Caco-2 (cell line): ENCODE measurements around the gene SWAP70. TPM values are rescaled to one million over a fixed set of nuclear protein-coding genes. Genes with fewer than 3 reads are reported as not detected.

Experiments
- BruUV-seq: library from RNA; stranded (reverse); fragments of 400-500 nt; replicated peaks from 2 replicates; lab custom pipeline; 2021; lab: Mats Ljungman, UMichigan
- CTCF ChIA-PET: fragments of 300-600 bp; sonication (Branson Sonifier 250); formaldehyde crosslinking; loops from one replicate; lab custom pipeline; 2022; ENCODE audit warnings: antibody characterized with exemption; lab: Charles Lee
- POLR2A ChIA-PET: fragments of 300-600 bp; sonication (Branson Sonifier 250); formaldehyde crosslinking; loops from one replicate; lab custom pipeline; 2022; ENCODE audit warnings: antibody characterized with exemption; lab: Charles Lee
- DNase-seq, 2 experiments: peaks; one replicate each; pipeline versions ENCODE4 v3.0.0 to v3.0.0-alpha.2; 2020 to 2022
- H3K27me3 ChIP-seq: replicated peaks from 2 replicates; pipeline ENCODE4 v1.6.0; 2011; ENCODE audit warnings: low read length; ENCODE audit not compliant: control insufficient read depth, insufficient read depth
- H3K36me3 ChIP-seq: 2 replicates; pipeline ENCODE4 v1.5.1; 2011; ENCODE audit warnings: low read length; ENCODE audit not compliant: control insufficient read depth, insufficient read depth
- H3K4me1 ChIP-seq: fragments of 250-450 bp; sonication (Bioruptor Pico); 2 replicates; pipeline ENCODE4 v1.5.1; 2020; ENCODE audit warnings: mild to moderate bottlenecking
- H3K4me3 ChIP-seq: 2 replicates; pipeline ENCODE4 v1.5.1; 2011; ENCODE audit warnings: low read depth, mild to moderate bottlenecking, control low read depth, low read length
- H3K9me3 ChIP-seq: fragments of 250-450 bp; sonication (Bioruptor Pico); 2 replicates; pipeline ENCODE4 v1.5.1; 2020; ENCODE audit warnings: mild to moderate bottlenecking, moderate library complexity
- H3K27ac Mint-ChIP-seq: one replicate; pipeline ENCODE4 v1.8.0; 2022; ENCODE audit warnings: mixed read lengths; ENCODE audit not compliant: unreplicated experiment
- H3K27me3 Mint-ChIP-seq: one replicate; pipeline ENCODE4 v1.8.0; 2022; ENCODE audit warnings: mixed read lengths; ENCODE audit not compliant: insufficient read depth, unreplicated experiment
- H3K36me3 Mint-ChIP-seq: one replicate; pipeline ENCODE4 v1.8.0; 2022; ENCODE audit warnings: mild to moderate bottlenecking, mixed read lengths; ENCODE audit not compliant: insufficient read depth, unreplicated experiment
- H3K4me1 Mint-ChIP-seq: one replicate; pipeline ENCODE4 v1.8.0; 2022; ENCODE audit warnings: low read depth, mixed read lengths; ENCODE audit not compliant: unreplicated experiment
- H3K4me3 Mint-ChIP-seq: one replicate; pipeline ENCODE4 v1.8.0; 2022; ENCODE audit warnings: mild to moderate bottlenecking, moderate library complexity, mixed read lengths; ENCODE audit not compliant: unreplicated experiment
- H3K9me3 Mint-ChIP-seq: one replicate; pipeline ENCODE4 v1.8.0; 2022; ENCODE audit warnings: mixed read lengths; ENCODE audit not compliant: unreplicated experiment
- intact Hi-C: fragments of 100-400 bp; cut with micrococcal nuclease; formaldehyde crosslinking; loops from one replicate; pipeline ENCODE4 v1.10.0; 2022; ENCODE audit not compliant: unreplicated experiment
- total RNA-seq: library from RNA; stranded (reverse); gene quantifications from 2 replicates; pipeline ENCODE4 v1.2.3, GENCODE V29; 2022
- TF ChIP-seq, protein P1 (sequence below), 2 experiments: fragments of 200-600 bp in 1 of 2; IDR thresholded peaks; 1 replicate in 1 of 2; 2 replicates in 1 of 2; pipeline versions ENCODE4 v1.5.1 to v1.8.0; 2011 to 2022; ENCODE audit warnings: antibody characterized with exemption in 1 of 2, control low read depth in 1 of 2, inconsistent platforms in 1 of 2, low read depth in 1 of 2, low read length in 1 of 2, mild to moderate bottlenecking in 1 of 2, moderate library complexity in 1 of 2; ENCODE audit not compliant: insufficient read depth in 1 of 2, severe bottlenecking in 1 of 2, unreplicated experiment in 1 of 2

Gene SWAP70
- total RNA-seq, 1 experiment from 2014 or later: 42.4 TPM

GRCh38 chr11:9745411-9746211 lies 81.7 kb downstream of the SWAP70 start:
- H3K27me3 Mint-ChIP-seq: no peaks in the 10 kb centered on the region
- H3K36me3 Mint-ChIP-seq: peaks cover 69% of the 10 kb centered on the region
- Histone ChIP-seq H3K36me3 (peaks cover 3% of the 10 kb centered on the region), H3K9me3 (no peaks in the 10 kb centered on the region), H3K27me3 (no peaks in the 10 kb centered on the region), H3K4me1 (peaks cover 9% of the 10 kb centered on the region), H3K4me3 (no peak overlapping the region)
- H3K27ac Mint-ChIP-seq: no peak overlapping the region
- ChIA-PET CTCF (no interaction called here), POLR2A (no interaction called here)
- peaks cover 12% of the 10 kb centered on the region for H3K4me1 Mint-ChIP-seq
- H3K4me3 Mint-ChIP-seq: no peak overlapping the region
- H3K9me3 Mint-ChIP-seq: no peaks in the 10 kb centered on the region
- no TSS peak for BruUV-seq
- no peak for DNase-seq
- TF ChIP-seq, protein P1, sequence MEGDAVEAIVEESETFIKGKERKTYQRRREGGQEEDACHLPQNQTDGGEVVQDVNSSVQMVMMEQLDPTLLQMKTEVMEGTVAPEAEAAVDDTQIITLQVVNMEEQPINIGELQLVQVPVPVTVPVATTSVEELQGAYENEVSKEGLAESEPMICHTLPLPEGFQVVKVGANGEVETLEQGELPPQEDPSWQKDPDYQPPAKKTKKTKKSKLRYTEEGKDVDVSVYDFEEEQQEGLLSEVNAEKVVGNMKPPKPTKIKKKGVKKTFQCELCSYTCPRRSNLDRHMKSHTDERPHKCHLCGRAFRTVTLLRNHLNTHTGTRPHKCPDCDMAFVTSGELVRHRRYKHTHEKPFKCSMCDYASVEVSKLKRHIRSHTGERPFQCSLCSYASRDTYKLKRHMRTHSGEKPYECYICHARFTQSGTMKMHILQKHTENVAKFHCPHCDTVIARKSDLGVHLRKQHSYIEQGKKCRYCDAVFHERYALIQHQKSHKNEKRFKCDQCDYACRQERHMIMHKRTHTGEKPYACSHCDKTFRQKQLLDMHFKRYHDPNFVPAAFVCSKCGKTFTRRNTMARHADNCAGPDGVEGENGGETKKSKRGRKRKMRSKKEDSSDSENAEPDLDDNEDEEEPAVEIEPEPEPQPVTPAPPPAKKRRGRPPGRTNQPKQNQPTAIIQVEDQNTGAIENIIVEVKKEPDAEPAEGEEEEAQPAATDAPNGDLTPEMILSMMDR (IDR thresholded peaks at IDR 0.05; ENCODE audit: insufficient read depth in 1 of 2, low read depth in 1 of 2, low read length in 1 of 2, severe bottlenecking in 1 of 2, unreplicated experiment in 1 of 2): no peak
- intact Hi-C loops: no loop called here

DNA sequence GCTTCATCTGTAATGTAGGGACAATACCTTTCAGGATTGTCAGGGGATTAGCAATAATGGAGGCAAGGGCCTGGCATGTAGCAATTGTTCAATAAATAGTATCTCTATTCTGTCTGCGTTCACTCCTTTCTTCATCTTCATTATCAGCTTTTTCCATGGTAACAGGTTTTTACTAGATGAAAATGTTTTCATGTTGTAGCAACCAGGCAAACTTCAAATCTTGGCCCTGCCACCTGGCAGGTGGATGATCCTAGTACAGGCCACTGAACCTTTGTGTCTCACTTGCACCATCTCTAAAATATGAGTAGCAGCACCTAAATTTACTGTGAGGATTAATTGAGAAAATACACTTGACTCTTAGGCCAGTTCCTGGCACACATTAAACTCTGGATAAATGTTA lies 83.4 kb downstream of the SWAP70 start:
- ChIA-PET POLR2A (no interaction called here), CTCF (interaction anchor here (1.6 to 3.3 kb wide), 2 partner anchors 11 to 134 kb away, joined by 3 to 17 read pairs; no protein-coding TSS in a partner anchor)
- 0 out of 2 replicates have a peak, but pooled peaks cover under 1% of the 10 kb centered on the region for H3K9me3 ChIP-seq
- H3K4me1 ChIP-seq: no peaks in the 10 kb centered on the region
- BruUV-seq: no TSS peak
- no peak overlapping the region for H3K4me3 Mint-ChIP-seq
- intact Hi-C loops: no loop called here
- DNase-seq: no peak
- H3K27me3 ChIP-seq: no peaks in the 10 kb centered on the region
- no peaks in the 10 kb centered on the region for H3K9me3 Mint-ChIP-seq
- no peaks in the 10 kb centered on the region for H3K27me3 Mint-ChIP-seq
- peaks cover 3% of the 10 kb centered on the region for H3K36me3 ChIP-seq
- peaks cover 6% of the 10 kb centered on the region for H3K4me1 Mint-ChIP-seq
- H3K36me3 Mint-ChIP-seq: peaks cover 55% of the 10 kb centered on the region
- TF ChIP-seq, protein P1 (IDR thresholded peaks at IDR 0.05; ENCODE audit: insufficient read depth in 1 of 2, low read depth in 1 of 2, low read length in 1 of 2, severe bottlenecking in 1 of 2, unreplicated experiment in 1 of 2): no peak
- H3K27ac Mint-ChIP-seq: no peak overlapping the region
- no peak overlapping the region for H3K4me3 ChIP-seq

DNA sequence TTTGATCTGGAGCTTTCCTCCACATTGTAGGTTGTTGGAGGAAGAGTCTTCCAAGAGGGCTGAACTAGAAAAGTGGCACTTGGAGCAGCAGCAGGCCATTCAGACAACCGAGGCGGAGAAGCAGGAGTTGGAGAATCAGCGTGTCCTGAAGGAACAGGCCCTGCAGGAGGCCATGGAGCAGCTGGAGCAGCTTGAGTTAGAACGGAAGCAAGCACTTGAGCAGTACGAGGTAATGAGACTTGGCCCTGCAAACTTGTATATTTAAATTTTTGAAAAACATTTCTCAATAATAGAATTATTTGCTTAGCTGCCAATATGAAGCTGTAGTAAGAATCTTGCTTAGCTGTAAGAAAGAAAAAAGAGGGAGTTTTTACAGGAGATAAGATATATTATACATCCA lies 84.0 kb downstream of the SWAP70 start:
- no peaks in the 10 kb centered on the region for H3K27me3 Mint-ChIP-seq
- 0 out of 2 replicates have a peak, but pooled peaks cover 3% of the 10 kb centered on the region for H3K9me3 ChIP-seq
- ChIA-PET CTCF (interaction anchor here (1.0 to 3.3 kb wide), 8 partner anchors 8 to 287 kb away, joined by 3 to 17 read pairs (median 3); partner anchors contain the start of gene ZNF143), POLR2A (no interaction called here)
- H3K27ac Mint-ChIP-seq: no peak overlapping the region
- H3K4me1 Mint-ChIP-seq: peaks cover 6% of the 10 kb centered on the region
- no peaks in the 10 kb centered on the region for H3K27me3 ChIP-seq
- H3K36me3 Mint-ChIP-seq: peaks cover 51% of the 10 kb centered on the region
- intact Hi-C loops: loop anchor here (1.0 kb wide), 2 partner anchors 84 to 134 kb away; partner anchors contain the start of gene SWAP70
- no peaks in the 10 kb centered on the region for H3K4me1 ChIP-seq
- no TSS peak for BruUV-seq
- TF ChIP-seq, protein P1 (IDR thresholded peaks at IDR 0.05; ENCODE audit: insufficient read depth in 1 of 2, low read depth in 1 of 2, low read length in 1 of 2, severe bottlenecking in 1 of 2, unreplicated experiment in 1 of 2): no peak
- no peak overlapping the region for H3K4me3 Mint-ChIP-seq
- H3K4me3 ChIP-seq: no peak overlapping the region
- H3K36me3 ChIP-seq: peaks cover 3% of the 10 kb centered on the region
- H3K9me3 Mint-ChIP-seq: no peaks in the 10 kb centered on the region
- DNase-seq: no peak
